NOMO-1 treated with dmso at 0.1 percent for 144 hours (cell line): ENCODE measurements around the gene ASTE1.
A peak's percentile ranks its signal among the peaks of the same experiment; 100 is the strongest.
"Not testable (repeated sequence)": the region's sequence is repeated elsewhere in the genome, so short reads cannot be mapped to it uniquely, and the experiment has no call there.

Source experiments
- DNase-seq: peaks from one replicate; lab custom pipeline; 2025; ENCODE audit not compliant: unreplicated experiment; lab: John Stamatoyannopoulos, UW

The ASTE1 gene, protein sequence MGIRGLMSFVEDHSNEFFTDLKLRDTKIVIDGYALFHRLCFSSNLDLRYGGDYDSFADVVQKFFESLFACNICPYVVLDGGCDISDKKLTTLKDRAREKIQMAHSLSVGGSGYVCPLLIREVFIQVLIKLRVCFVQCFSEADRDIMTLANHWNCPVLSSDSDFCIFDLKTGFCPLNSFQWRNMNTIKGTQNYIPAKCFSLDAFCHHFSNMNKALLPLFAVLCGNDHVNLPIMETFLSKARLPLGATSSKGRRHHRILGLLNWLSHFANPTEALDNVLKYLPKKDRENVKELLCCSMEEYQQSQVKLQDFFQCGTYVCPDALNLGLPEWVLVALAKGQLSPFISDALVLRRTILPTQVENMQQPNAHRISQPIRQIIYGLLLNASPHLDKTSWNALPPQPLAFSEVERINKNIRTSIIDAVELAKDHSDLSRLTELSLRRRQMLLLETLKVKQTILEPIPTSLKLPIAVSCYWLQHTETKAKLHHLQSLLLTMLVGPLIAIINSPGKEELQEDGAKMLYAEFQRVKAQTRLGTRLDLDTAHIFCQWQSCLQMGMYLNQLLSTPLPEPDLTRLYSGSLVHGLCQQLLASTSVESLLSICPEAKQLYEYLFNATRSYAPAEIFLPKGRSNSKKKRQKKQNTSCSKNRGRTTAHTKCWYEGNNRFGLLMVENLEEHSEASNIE

DNA sequence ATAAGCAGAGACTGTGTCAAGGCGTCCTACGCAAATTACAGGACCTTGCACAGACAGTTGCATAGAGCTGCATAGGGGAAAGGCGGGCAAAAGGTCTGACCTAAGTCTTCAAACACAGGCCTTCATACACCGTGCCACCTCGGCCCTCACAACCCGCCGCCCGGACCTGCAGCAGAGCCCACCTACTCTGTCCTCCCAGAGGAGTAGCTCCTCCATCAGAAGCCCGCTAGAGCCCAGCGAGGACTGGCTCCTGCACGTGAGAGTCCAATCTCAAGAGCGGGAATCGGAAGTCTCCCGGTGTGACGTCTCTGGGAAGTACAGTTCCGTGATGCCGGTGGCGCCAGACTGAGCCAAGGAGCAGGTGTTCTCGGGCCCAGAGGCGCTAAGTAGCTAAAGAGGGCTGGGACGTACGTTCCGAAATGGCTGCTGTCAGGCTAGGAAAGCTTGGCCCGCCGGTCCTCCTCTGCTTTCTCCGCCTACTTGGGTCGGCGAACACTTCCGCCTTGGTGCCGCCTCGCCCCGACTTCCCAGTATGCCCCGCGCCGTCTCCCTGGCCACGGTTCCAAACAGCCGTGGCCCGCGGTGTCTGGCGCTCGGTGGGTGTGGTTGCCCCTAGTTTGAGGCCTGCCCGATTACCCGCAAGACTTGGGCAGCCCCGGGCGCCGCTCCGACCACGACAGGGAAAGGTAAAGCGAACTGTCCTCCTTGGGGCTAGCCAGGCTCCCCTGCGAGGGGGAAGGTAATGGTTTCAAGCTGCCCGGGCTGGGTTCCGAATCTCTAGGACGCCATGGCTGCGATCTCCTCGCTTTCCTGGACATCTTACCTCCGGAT lies at the start of gene ASTE1, which contains the start of gene NEK11:
Gene ASTE1, minus strand, starts transcription at position 505 of the 831 bp plus-strand sequence. CDS start 1,519 bp downstream, outside the sequence.
Gene NEK11, plus strand, starts transcription at position 557 of the 831 bp plus-strand sequence. CDS start 2,832 bp downstream, outside the sequence.
- DNase-seq, result peak; percentile 95

DNA sequence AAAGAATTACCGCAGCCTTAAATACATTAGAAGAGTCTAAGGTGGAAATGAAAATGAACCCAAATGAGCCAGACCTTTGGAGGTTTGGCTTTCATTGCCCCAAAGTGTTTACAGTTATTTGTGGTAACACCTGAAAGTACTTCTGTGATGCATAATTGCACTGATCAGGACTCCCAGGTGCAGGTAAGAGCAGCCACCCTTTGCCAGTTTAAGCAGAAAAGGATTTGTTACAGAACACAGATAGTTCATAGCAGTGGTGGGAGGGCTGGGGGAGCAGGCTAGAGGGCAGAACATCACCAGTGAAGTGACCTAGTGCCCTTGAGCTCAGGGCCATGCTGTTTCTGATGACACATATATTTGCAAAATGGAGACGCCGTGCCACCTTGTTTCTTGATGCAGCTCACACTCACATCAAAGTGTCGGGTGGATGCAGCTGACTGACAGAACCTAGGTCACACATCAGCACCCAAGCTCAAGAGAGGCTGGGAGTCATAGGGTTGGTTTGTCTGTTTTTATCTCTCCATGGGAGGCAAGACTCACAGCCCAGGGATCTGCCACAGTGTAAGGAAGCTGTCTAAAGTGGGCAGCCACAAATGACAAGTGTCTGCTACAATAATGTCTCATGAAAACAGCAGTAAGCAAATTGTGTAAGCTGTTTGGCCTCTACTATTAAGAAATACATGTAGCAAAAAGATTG lies 49.2 kb upstream of the ASTE1 start:
- no peak for DNase-seq

DNA sequence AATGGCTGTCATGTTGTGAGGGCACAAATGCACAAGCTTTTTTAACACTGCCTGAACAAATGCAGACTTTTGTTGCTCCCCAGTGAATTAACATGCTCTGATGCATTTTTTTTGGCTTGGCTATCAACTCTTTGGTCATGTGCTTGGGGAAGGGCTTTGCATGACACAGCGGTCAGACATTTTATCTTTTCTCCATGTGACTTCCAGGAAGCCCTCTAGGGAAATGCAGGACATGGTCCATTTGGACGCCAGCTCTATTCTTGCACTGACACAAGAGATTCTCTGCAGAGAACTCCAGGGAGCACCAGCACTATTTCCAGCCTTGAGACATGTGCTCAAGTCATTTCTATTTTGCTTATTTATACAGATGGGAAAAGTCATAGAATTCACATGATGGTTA lies 46.2 kb upstream of the ASTE1 start:
- DNase-seq, result no peak

DNA sequence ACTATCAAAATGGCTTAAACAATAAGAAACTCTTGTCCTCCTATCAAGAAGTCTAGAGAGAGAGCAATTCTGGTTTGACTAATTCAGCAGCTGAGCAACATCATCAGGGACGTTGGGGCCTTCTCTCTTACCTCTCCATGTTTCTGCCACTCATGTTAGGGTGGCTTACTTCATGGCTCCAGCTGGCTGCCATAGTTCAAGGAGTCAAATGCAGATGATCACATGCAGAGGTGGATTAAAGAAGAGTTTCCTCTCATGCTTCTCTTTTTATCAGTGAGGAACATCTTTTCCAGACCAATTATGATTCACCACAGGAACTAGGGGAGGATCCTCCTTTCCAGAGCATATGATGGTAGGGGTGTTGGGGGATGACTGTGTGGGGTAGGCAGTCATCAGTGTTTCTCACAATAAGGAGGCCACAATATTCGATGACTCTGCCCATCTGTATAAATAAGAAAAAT lies 45.5 kb upstream of the ASTE1 start:
- DNase-seq, result no peak

DNA sequence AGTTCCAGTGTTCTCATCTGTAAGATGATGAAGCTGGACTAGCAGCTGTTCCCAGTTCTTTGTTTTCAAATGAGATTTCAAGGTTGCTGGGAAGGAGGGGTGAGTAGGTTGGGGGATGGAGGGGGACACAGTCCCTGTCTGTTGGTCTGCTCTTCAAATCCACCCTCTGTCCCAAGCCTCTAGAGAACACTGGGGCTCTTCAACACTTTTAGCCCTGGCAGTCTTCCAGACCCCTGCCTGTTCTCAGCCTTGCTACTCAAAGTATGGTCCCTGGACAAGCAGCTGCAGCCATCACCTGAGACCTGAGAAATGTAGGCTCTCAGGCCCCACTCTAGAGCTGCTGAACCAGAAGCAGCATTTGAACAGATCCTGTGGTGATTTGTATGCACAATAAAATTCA lies 41.4 kb upstream of the ASTE1 start:
- DNase-seq, result no peak

DNA sequence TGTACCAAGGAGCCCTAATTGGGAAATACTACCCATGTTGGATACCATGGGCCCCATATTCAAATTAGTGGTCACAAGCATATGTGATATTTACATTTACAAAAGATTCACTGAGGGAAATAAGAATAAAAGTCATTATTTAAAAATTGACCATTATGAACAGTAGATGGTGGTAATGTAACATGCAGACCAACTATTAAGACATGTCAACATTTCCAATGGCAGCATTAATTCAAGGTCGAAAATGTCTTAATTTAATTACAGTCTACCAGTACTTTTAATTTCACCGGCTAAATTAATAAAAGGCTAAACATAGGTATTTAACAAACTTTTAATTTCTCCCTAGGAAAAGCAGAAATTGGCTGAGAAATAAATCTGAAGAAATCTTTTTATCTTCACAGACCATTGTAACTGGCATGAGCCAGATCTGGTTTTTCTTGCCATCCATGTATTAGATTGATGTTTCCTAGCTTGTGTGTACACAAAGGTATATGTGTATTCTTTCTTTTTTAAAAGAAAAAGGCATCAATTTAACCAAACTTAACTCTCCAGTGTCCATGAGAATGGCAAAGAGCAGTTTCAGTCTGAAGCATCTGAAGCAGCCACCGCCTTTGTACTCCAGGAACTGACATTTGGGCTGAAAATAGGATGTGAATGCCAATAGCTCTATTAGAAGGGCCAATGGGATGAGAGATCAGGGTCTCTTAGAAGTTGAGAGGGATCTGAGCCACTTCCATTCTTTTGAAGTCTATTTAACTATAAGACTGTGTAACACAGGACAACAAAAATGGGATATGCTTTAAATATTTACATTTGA lies 26.6 kb upstream of the ASTE1 start:
- DNase-seq, result no peak

DNA sequence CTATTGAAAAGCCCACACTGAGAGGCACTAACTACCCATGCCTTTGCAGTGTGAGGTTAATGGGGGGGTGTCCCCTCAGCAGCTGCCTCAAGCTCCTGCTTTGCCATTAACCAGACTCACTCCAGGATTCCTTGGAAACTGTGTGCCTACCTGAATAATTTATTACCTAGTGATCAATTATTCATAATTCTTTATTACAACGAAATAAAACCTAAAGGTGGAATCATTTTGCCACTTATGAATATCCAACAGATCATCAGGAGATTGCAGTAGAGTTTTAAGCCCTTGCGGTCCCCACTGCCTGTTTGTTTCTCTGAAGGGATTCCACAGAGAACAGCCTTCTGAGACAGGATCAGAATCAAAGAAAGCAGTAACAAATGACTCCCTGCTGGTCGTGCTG lies 23.4 kb upstream of the ASTE1 start:
- no peak for DNase-seq

DNA sequence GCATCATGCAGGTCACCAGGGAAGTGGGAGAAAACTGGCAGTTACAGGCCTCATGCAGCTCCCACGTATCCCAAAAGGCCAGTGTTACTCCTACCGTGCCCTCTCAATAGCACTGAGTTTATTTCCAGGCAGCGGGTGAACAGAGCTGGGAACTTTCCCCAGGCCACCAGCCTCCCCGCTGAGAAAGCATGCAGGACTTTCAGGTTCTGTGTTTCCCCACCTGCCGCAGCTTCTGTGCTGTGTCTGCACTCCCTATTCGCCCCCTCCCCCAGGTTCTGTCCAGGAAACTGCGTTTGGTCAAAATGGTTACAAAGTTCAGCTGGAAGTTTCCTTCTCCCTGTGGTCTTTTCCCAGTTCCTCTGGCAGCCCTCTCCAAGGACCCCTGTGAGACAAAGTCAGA lies 21.4 kb upstream of the ASTE1 start:
- DNase-seq, result no peak

DNA sequence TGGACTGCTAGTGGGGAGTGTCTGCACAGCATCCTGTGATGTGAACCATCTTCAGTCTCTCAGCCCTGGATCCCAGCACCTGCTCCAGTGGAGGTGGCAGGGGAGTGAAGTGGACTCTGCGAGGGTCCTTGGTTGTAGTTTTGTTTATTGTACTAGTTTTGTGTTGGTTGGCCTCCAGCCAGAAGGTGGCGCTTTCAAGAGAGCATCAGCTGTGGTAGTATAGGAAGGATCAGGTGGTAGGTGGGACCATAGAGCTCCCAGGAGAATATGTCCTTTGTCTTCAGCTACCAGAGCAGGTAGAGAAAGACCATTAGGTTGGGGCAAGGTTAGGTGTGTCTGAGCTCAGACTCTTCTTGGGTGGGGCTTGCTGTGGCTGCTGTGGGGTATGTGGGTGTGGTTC lies 21.0 kb upstream of the ASTE1 start:
- DNase-seq, result no peak

DNA sequence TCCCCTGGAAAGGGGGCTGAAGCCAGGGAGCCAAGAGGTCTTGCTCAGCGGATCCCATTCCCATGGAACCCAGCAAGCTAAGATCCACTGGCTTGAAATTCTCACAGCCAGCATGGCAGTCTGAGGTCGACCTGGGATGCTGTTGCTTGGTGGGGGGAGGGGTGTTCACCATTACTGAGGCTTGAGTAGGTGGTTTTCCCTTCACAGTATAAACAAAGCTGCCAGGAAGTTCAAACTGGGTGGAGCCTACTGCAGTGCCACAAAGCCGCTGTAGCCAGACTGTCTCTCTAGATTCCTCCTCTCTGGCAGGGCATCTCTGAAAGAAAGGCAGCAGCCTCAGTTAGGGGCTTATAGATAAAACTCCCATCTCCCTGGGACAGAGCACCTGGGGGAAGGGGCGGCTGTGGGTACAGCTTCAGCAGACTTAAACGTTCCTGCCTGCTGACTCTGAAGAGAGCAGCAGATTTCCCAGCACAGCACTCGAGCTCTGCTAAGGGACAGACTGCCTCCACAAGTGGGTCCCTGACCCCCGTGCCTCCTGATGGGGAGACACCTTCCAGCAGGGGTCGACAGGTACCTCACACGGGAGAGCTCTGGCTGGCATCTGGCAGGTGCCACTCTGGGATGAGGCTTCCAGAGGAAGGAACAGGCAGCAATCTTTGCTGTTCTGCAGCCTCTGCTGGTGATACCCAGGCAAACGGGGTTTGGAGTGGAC lies 15.8 kb upstream of the ASTE1 start:
- not testable (repeated sequence) for DNase-seq

DNA sequence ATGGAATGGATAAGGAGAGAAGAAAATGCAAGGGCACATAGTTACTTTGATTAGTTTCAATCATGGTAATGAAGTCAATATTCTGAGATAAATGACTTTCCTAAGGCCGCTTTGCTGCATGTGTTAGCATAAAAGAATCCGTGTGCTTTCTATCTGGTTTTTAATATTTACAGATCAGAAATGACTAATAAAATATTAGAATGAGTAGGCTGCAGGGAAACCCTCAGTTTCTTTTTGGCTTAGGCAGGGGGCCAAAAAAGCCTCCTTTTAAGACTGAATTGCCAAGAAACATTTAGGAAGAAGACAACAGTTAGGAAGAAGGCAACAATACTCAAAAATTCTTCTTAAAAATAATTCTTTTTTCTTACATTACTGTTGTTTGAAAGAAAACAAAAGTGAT lies 11.7 kb upstream of the ASTE1 start:
- no peak for DNase-seq

DNA sequence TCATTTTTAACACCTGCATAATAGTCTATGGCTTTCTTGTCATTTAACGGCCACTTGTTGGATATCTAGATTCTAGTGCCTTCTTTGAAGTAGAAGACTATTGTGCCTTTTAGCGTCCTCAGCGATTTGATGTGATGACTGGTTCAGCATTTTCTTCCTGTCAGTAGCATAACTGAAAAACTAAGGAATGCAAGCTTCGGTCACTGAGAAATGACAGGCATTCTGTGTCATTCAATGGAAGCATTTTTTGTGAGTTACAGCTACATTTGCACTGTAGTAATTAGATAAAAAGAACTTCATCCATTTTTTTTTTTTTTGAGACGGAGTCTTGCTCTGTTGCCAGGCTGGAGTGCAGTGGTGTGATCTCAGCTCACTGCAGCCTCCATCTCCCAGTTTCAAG lies 10.4 kb upstream of the ASTE1 start:
- no peak for DNase-seq

DNA sequence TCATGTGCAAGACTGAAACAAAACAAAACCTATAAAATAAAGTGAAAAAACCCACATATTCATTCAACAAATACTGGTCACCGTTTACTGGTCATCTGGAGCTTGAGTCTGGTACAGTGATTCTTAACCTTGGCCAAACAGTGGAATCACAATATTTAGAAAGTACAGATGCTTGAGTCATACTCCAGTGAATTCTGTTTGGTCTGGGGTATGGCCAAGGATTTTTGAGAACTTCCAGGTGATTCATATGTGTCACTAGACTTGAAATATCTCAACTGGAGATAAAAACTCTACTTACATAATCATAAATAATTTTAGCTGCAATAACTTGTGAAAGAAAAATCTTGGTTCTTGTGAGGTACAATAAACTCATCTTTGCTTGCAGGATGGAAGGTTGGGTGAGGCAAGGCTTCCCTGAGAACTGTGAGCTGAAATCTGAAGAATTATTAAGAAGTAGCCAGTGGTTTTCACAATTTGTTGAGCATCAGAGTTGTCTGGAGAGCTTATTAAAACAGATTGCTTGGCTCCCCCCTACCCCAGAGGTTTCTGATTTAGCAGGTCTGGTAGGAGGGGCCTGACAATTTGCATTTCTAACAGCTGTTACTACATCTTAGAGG lies 9.7 kb upstream of the ASTE1 start:
- DNase-seq, result no peak

DNA sequence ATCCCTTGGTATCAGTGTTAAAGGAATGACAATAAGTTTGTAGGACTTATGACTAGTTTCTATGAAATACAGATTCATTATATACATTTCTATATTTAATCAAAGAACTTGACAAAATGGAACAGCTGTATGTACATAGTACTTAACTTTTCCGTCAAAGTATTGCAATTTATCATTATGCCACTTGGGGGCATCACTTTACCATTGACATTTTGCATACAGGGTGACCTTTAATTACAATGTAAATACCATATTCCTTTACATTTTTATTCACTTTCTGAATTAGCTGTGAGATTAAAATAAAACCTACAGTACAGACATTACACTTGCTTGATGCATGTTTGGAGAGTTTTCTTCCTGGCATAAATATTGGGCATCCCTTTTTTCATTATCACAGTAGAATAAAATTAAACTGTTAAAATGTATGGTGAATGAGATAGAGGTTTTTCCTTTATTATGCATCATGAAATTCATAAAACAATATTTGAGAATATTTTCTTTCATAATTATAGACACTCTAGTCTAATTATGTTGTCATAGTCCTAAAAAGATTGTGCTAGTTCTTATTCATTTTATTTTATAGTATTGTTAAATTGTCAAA lies 7.0 kb upstream of the ASTE1 start:
- DNase-seq, result no peak

DNA sequence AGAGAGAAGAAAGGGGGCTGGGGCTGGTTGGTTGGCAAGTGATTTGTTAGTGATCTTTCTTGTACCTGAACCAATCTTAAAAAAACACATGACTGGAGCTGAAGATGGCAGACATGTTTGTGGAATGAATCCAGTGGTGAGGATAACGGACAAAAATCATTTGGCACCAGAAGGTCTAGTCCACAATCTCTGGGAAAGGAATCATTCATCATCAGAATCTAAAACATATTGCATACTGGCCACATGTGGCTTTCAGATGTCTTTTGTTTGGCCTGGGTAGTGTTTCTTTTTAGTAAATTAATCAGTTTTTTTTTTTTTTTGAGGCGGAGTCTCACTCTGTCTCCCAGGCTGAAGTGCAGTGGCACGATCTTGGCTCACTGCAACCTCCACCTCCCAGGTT lies 5.0 kb upstream of the ASTE1 start:
- no peak for DNase-seq

DNA sequence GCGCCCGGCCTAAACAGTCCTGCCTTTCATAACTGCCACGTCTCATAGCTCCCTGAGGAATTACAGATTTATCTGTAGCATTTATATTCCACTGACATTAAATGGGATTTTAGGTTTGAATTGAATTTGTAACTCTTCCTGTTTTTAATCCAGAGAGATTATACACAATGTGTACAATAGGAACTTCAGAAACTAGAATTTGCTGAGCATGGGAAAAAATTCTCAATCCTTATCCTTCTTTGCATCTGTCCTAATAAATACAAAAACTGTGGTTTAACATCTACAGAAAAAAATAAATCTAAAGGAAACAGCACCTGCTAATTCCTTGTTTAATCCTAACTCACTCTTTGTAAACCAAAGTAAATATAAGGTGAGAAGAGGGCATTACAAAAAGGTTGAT lies 2.2 kb upstream of the ASTE1 start:
- DNase-seq, result no peak

DNA sequence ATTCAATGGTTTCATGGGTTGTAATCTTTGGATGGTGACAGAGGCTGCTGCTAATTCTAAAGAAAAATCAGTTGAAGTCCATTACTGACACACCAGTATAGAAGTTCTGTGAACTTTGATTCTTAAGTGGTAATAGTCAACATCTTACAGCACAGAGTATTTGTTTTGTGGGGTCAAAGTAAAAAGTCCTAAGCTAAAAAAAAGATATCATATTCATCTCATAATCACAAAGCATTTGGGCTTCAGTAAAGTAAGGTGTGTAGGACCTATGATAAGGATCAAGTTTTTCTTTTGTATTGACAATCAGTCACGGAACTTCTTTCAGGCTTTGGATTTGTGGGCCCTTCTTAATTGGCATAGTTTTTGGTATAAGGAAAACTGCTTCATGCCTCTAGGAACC lies 1.1 kb downstream of the ASTE1 start:
- DNase-seq, result no peak

DNA sequence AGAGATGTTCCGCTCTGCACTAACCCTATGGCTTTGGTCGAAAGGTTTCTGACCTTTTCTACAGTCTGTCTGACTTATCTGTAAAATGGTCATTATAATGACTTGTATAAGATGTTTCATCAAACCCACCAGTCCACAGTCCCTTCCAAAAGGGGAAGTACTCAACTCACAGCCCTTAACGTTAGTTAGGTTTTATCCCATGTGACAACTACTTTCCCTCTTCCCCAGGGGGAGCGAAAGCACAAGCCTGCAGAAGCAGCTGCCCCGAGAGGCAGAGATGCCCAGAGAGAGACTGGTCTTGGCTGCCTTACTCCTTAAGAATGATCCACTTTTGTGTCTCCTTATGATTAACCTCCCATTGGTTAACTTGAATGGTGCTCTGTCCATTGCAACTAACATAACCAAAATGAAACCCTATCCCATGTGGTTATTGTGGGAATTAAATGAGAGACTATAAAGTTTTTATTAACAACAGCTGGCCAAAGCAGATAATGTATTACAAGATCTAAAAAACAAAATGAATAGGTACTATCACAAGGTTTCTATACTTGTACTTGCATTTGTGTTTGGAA lies 6.4 kb downstream of the ASTE1 start:
- peak; percentile 78 for DNase-seq
